Heart left ventricle (tissue), 16 donors: ENCODE results near the gene NXN. TPM values are rescaled to one million over a fixed set of nuclear protein-coding genes. Genes with fewer than 3 reads are reported as not detected.
A peak's percentile ranks its signal among the peaks of the same experiment; 100 is the strongest.

Source experiments
- ATAC-seq, 4 donors: fragments of 200-7000 bp; cut with Tn5 transposase; one replicate each; pipeline ENCODE4 v1.9.1; 2020 to 2022; ENCODE audit warnings: moderate library complexity in 4 of 4, mild to moderate bottlenecking in 3 of 4, moderate number of reproducible peaks in 1 of 4
- DNase-seq, 5 donors: peaks; one replicate each; pipeline ENCODE4 v3.0.0-alpha.2; 2020
- H3K27ac ChIP-seq, 12 donors: fragments of 200-600 bp; sonication (generic) in 4 of 12; one replicate each; pipeline versions ENCODE4 v1.5.0 to v1.8.0; 2016 to 2022; ENCODE audit warnings: mild to moderate bottlenecking in 2 of 12
- H3K27me3 ChIP-seq, 9 donors: fragments of 200-600 bp; sonication (generic) in 2 of 9; one replicate each; pipeline versions ENCODE4 v1.5.1 to v1.8.0; 2016 to 2022; ENCODE audit warnings: mild to moderate bottlenecking in 3 of 9
- H3K36me3 ChIP-seq, 9 donors: fragments of 200-600 bp; sonication (generic) in 2 of 9; one replicate each; pipeline versions ENCODE4 v1.5.0 to v1.8.0; 2018 to 2022; ENCODE audit warnings: mild to moderate bottlenecking in 2 of 9
- H3K4me1 ChIP-seq, 12 donors: fragments of 200-600 bp; sonication (generic) in 4 of 12; one replicate each; pipeline versions ENCODE4 v1.5.0 to v1.8.0; 2016 to 2022; ENCODE audit warnings: mild to moderate bottlenecking in 3 of 12
- H3K4me3 ChIP-seq, 12 donors: fragments of 200-600 bp; sonication (generic) in 4 of 12; one replicate each; pipeline versions ENCODE4 v1.5.0 to v1.8.0; 2017 to 2022; ENCODE audit warnings: mild to moderate bottlenecking in 9 of 12, moderate library complexity in 4 of 12
- H3K9me3 ChIP-seq, 12 donors: fragments of 200-600 bp; sonication (generic) in 4 of 12; one replicate each; pipeline versions ENCODE4 v1.5.0 to v1.8.0; 2016 to 2022; ENCODE audit warnings: mild to moderate bottlenecking in 1 of 12
- POLR2A ChIP-seq, 2 donors: fragments of 450-650 bp; IDR thresholded peaks; one replicate each; pipeline ENCODE4 v1.6.1; 2017; ENCODE audit warnings: antibody characterized with exemption in 2 of 2, mild to moderate bottlenecking in 2 of 2, moderate library complexity in 2 of 2
- WGBS, 4 donors: extraction: QIAGEN DNeasy Blood & Tissue Kit in 2 of 4; methylation state at CpG; one replicate each; pipeline versions ENCODE4 v1.1.5 to v1.1.7; 2013 to 2018; 5-methylcytosine and 5-hydroxymethylcytosine counted together
- intact Hi-C, 10 donors: fragments of 100-400 bp; cut with DNase I; formaldehyde crosslinking; loops; one replicate each; pipeline versions ENCODE4 v1.11.1 to v1.14.2; 2022
- polyA plus RNA-seq, 2 donors: library from polyadenylated mRNA; stranded (reverse); fragments of 200-250 nt; gene quantifications; one replicate each; pipeline ENCODE4 v1.2.3, GENCODE V29; 2013
- total RNA-seq, 9 donors: library from RNA; depleted of rRNA in 2 of 9; stranded (reverse); fragments of >200 nt in 2 of 9; fragmentation: NEBNext Ultra II Directional in 3 of 9; extraction: Animal tissue kit (Norgen Biotek cat#: 25700) in 3 of 9; gene quantifications; one replicate each; pipeline versions ENCODE4 v1.1.0 to v1.2.4, GENCODE V29; 2016 to 2023
- TF ChIP-seq, protein P1 (sequence below), 12 donors: fragments of 200-600 bp; sonication (generic) in 4 of 12; IDR thresholded peaks; one replicate each; pipeline versions ENCODE4 v1.5.0 to v1.8.0; 2018 to 2022; ENCODE audit warnings: antibody characterized with exemption in 12 of 12, mild to moderate bottlenecking in 5 of 12
- donor health status: ischemic (EF 13 %, LVEDD 7.1; RV severe dilation, severe dysfunction).
- donor health status: healthy with polysubstance abuse.
- donor health status: DM: no; HTN: yes; CAD: no.
- donor health status: DM: no; HTN: no; CAD: no.
- donor health status: ischemic (EF 25% LVEDD 6.9; RV normal size, moderate dysfunction).
- donor health status: ischemic (EF 25% LVEDD 5.7; RV mildly dilated, moderate dysfunction).
- donor health status: healthy.
- donor health status: DM: yes; HTN: yes; CAD: no.
- donor health status: ischemic (EF 35%, LVEDD 5.7; RV mildly dilated, moderate dysfunction).
- donor health status: nonischemic (EF 11% LVEDD 7.7; RV severe dilation, severe dysfunction).
- donor health status: DM: yes; HTN: yes; CAD: no.
- donor health status: PGD.
- donor health status: ischemic (EF 29% LVEDD 5.4; RV normal size, mild dysfunction).
- donor health status: nonischemic (EF 23%, LVEDD 6.1; RV moderate dilation, normal function).

The NXN gene
- total and polyA plus RNA-seq, 11 donors, result 8.6 to 20.3 (median 14.1) TPM

DNA sequence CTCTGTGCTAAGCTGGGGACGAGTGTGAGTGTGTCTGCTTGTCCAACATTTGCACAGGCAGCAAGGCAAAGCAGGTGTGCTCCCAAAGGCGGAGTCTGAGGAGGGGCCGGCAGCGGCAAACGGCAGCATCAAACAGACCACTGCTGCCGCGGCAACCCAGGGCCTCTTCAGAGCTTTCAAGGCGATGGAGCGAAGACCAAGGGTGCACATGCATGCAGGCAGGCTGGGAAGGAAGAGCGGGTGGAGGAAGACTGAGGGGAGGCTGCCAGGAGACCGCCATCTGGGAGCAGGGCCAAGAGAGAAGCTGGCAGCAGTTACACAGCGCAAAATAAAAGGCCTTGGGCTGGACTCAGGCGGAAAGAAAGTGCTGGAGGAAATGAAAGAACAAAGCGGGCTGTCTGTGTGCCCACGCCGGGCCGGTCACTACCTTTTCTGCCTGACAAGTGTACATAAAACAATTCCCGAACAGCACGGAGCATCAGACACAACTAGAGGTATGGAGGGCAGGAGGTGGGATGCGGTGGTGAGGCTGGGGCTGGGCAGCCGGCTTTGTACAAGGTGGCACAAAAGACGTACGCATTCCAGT, 25.9 kb upstream of the NXN start:
- Histone ChIP-seq H3K4me3 (no peak overlapping the region), H3K9me3 (no peaks in the 10 kb centered on the region), H3K27ac (peak overlapping the region; percentile 43 to 89 (median 78)), H3K4me1 (peaks cover 16 to 95% (median 79%) of the 10 kb centered on the region in 12 donors), H3K27me3 (no peaks in the 10 kb centered on the region), H3K36me3 (peaks cover 0 to 93% (median 79%) of the 10 kb centered on the region in 9 donors)
- TF ChIP-seq, protein P1, sequence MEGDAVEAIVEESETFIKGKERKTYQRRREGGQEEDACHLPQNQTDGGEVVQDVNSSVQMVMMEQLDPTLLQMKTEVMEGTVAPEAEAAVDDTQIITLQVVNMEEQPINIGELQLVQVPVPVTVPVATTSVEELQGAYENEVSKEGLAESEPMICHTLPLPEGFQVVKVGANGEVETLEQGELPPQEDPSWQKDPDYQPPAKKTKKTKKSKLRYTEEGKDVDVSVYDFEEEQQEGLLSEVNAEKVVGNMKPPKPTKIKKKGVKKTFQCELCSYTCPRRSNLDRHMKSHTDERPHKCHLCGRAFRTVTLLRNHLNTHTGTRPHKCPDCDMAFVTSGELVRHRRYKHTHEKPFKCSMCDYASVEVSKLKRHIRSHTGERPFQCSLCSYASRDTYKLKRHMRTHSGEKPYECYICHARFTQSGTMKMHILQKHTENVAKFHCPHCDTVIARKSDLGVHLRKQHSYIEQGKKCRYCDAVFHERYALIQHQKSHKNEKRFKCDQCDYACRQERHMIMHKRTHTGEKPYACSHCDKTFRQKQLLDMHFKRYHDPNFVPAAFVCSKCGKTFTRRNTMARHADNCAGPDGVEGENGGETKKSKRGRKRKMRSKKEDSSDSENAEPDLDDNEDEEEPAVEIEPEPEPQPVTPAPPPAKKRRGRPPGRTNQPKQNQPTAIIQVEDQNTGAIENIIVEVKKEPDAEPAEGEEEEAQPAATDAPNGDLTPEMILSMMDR (IDR thresholded peaks at IDR 0.05), result no peak
- TF ChIP-seq POLR2A (IDR thresholded peaks at IDR 0.05), result no peak
- ATAC-seq (peak; percentile 21 to 55 (median 36)), DNase-seq (peak in 4 of 5 donors; percentile 68 to 82 (median 74))
- 25 to 39% (median 35%) methylated on average over 22 to 23 of the region's 23 CpGs for WGBS, 4 donors
- intact Hi-C loops, result loop anchor here in 5 of 10 donors (2.0 to 5.0 kb wide), 6 partner anchors 17 to 52 kb away; no protein-coding TSS in a partner anchor

GRCh38 chr17:1004769-1005295, 25.3 kb upstream of the NXN start:
- intact Hi-C loops, result loop anchor here in 8 of 10 donors (2.0 to 5.0 kb wide), 6 partner anchors 18 to 52 kb away; no protein-coding TSS in a partner anchor
- WGBS, 4 donors, result 61 to 71% (median 65%) methylated on average over 10 to 13 of the region's 13 CpGs
- Histone ChIP-seq H3K4me1 (peaks cover 16 to 98% (median 81%) of the 10 kb centered on the region in 12 donors), H3K9me3 (no peaks in the 10 kb centered on the region), H3K4me3 (no peak overlapping the region), H3K27me3 (no peaks in the 10 kb centered on the region), H3K27ac (peak overlapping the region in 10 of 12 donors; percentile 44 to 89 (median 81)), H3K36me3 (peaks cover 0 to 93% (median 79%) of the 10 kb centered on the region in 9 donors)
- no peak for DNase-seq
- ATAC-seq, result no peak
- TF ChIP-seq, protein P1 (IDR thresholded peaks at IDR 0.05), result no peak
- no peak for TF ChIP-seq POLR2A (IDR thresholded peaks at IDR 0.05)

- no peak for TF ChIP-seq POLR2A (IDR thresholded peaks at IDR 0.05)
- no peaks in the 10 kb centered on the region for H3K27me3 ChIP-seq
- DNase-seq (no peak), ATAC-seq (no peak)
- no peak overlapping the region for H3K4me3 ChIP-seq
- H3K36me3 ChIP-seq, result peaks cover 0 to 93% (median 80%) of the 10 kb centered on the region in 9 donors
- WGBS, 4 donors, result 59 to 82% (median 70%) methylated on average over 20 to 30 of the region's 30 CpGs
- intact Hi-C loops, result loop anchor here in 7 of 10 donors (2.0 to 5.0 kb wide), 7 partner anchors 15 to 53 kb away; no protein-coding TSS in a partner anchor
- no peaks in the 10 kb centered on the region for H3K9me3 ChIP-seq
- peak overlapping the region in 10 of 12 donors; percentile 45 to 89 (median 81) for H3K27ac ChIP-seq
- H3K4me1 ChIP-seq, result peaks cover 16 to 98% (median 81%) of the 10 kb centered on the region in 12 donors
Measured at GRCh38 chr17:1003972-1004768, 24.6 kb upstream of the NXN start.

- TF ChIP-seq, protein P1 (IDR thresholded peaks at IDR 0.05), result no peak
- TF ChIP-seq POLR2A (IDR thresholded peaks at IDR 0.05), result no peak
- DNase-seq (no peak), ATAC-seq (no peak)
- WGBS, 4 donors, result 88 to 93% (median 92%) methylated on average over 5 of the region's 5 CpGs
- H3K27me3 ChIP-seq, result no peaks in the 10 kb centered on the region
- peaks cover 0 to 92% (median 83%) of the 10 kb centered on the region in 9 donors for H3K36me3 ChIP-seq
- peak overlapping the region; percentile 45 to 89 (median 81) for H3K27ac ChIP-seq
- H3K4me3 ChIP-seq, result no peak overlapping the region
- H3K4me1 ChIP-seq, result peaks cover 16 to 97% (median 84%) of the 10 kb centered on the region in 12 donors
- intact Hi-C loops, result loop anchor here in 5 of 10 donors (2.0 to 5.0 kb wide), 5 partner anchors 15 to 54 kb away; no protein-coding TSS in a partner anchor
- no peaks in the 10 kb centered on the region for H3K9me3 ChIP-seq
Measured at GRCh38 chr17:1003633-1003971, 24.0 kb upstream of the NXN start.
